ENCODE results near the gene SLC25A53.
A peak's percentile ranks its signal among the peaks of the same experiment; 100 is the strongest.

The SLC25A53 gene, protein sequence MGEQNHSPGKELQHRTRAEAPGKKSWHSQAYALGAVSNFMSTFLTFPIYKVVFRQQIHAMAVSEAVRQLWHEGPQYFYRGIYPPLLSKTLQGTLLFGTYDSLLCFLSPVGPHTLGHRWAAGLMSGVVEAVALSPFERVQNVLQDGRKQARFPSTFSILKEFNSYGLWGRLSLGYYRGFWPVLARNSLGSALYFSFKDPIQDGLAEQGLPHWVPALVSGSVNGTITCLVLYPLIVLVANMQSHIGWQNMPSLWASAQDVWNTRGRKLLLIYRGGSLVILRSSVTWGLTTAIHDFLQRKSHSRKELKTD

GRCh38 chrX:104156630-104157529 lies at the start of gene SLC25A53:
Gene SLC25A53, minus strand, starts transcription at chrX:104157009. Its CDS starts 51,752 bp downstream, at chrX:104105257.
- Histone ChIP-seq H3K4me3 (ENCODE audit: low read depth, low read length) (peak within 1 kb of the TSS; percentile 75), H3K27ac (peak within 1 kb of the TSS; percentile 94), H3K27me3 (replicated peaks) (no peaks in the 10 kb centered on the region), H3K36me3 (replicated peaks) (no peaks in the 10 kb centered on the region)
- in situ Hi-C loops (cut with HindIII; ENCODE audit: low pct_ligation_motif_present, low sequenced_read_pairs) = no loop called here
- peak; percentile 67 for DNase-seq
- TF ChIP-seq, protein P1, sequence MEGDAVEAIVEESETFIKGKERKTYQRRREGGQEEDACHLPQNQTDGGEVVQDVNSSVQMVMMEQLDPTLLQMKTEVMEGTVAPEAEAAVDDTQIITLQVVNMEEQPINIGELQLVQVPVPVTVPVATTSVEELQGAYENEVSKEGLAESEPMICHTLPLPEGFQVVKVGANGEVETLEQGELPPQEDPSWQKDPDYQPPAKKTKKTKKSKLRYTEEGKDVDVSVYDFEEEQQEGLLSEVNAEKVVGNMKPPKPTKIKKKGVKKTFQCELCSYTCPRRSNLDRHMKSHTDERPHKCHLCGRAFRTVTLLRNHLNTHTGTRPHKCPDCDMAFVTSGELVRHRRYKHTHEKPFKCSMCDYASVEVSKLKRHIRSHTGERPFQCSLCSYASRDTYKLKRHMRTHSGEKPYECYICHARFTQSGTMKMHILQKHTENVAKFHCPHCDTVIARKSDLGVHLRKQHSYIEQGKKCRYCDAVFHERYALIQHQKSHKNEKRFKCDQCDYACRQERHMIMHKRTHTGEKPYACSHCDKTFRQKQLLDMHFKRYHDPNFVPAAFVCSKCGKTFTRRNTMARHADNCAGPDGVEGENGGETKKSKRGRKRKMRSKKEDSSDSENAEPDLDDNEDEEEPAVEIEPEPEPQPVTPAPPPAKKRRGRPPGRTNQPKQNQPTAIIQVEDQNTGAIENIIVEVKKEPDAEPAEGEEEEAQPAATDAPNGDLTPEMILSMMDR (IDR thresholded peaks at IDR 0.05; ENCODE audit: low read depth, low read length, missing control alignments) = no peak

- Histone ChIP-seq H3K36me3 (replicated peaks) (no peaks in the 10 kb centered on the region), H3K27ac (no peak overlapping the region), H3K27me3 (replicated peaks) (no peaks in the 10 kb centered on the region), H3K4me3 (ENCODE audit: low read depth, low read length) (no peak overlapping the region)
- DNase-seq = no peak
- in situ Hi-C loops (cut with HindIII; ENCODE audit: low pct_ligation_motif_present, low sequenced_read_pairs) = no loop called here
- TF ChIP-seq, protein P1 (IDR thresholded peaks at IDR 0.05; ENCODE audit: low read depth, low read length, missing control alignments) = no peak
Observed at GRCh38 chrX:104205548-104205947, 48.7 kb upstream of the SLC25A53 start.

DNA sequence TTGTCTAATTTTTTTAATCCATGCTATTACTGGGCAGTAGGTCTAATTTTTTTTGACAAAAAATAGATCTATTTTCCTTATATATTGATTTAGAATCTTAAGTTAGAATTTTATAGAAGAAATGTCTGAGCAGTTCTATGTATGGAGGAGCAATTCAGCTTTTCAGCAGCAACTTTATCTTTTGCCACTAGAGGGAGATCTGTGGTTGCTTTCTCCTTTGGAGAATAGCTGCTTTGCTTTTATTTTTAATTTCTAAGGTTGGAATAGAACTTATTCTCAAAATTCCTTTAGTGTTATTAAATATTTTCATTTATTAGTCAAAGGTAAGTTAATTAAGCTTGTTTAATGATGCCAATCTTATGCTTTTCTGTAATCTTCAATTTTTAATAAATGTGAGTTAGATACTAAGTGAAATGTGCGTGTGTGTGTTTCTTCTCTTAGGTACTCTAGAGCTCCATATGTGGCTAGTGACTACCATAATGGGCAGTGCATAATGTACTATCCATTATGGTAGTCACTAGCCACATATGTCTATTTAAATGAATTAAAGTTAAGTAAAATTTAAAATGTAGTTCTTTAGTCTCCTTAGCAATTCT lies 38.8 kb upstream of the SLC25A53 start:
- DNase-seq = peak; percentile 21
- Histone ChIP-seq H3K36me3 (replicated peaks) (no peaks in the 10 kb centered on the region), H3K27me3 (replicated peaks) (no peaks in the 10 kb centered on the region), H3K27ac (no peak overlapping the region), H3K4me3 (ENCODE audit: low read depth, low read length) (no peak overlapping the region)
- in situ Hi-C loops (cut with HindIII; ENCODE audit: low pct_ligation_motif_present, low sequenced_read_pairs) = no loop called here
- TF ChIP-seq, protein P1 (IDR thresholded peaks at IDR 0.05; ENCODE audit: low read depth, low read length, missing control alignments) = peak; percentile 78

- DNase-seq = no peak
- H3K27ac ChIP-seq = no peak overlapping the region
- H3K4me3 ChIP-seq (ENCODE audit: low read depth, low read length) = no peak overlapping the region
- no peaks in the 10 kb centered on the region for H3K36me3 ChIP-seq (replicated peaks)
- in situ Hi-C loops (cut with HindIII; ENCODE audit: low pct_ligation_motif_present, low sequenced_read_pairs) = no loop called here
- H3K27me3 ChIP-seq (replicated peaks) = no peaks in the 10 kb centered on the region
- TF ChIP-seq, protein P1 (IDR thresholded peaks at IDR 0.05; ENCODE audit: low read depth, low read length, missing control alignments) = no peak
Observed at GRCh38 chrX:104195013-104195412, 38.2 kb upstream of the SLC25A53 start.

- no peak for DNase-seq
- TF ChIP-seq, protein P1 (IDR thresholded peaks at IDR 0.05; ENCODE audit: low read depth, low read length, missing control alignments) = no peak
- Histone ChIP-seq H3K27ac (no peak overlapping the region), H3K27me3 (replicated peaks) (no peaks in the 10 kb centered on the region), H3K36me3 (replicated peaks) (peaks cover under 1% of the 10 kb centered on the region), H3K4me3 (ENCODE audit: low read depth, low read length) (no peak overlapping the region)
- in situ Hi-C loops (cut with HindIII; ENCODE audit: low pct_ligation_motif_present, low sequenced_read_pairs) = no loop called here
Observed at GRCh38 chrX:104193485-104193884, 36.7 kb upstream of the SLC25A53 start.

Data from brain microvascular endothelial cell (primary cell).